GM13977 (cell line): ENCODE data around the gene PABPN1L.

Source experiments
- DNase-seq: peaks from one replicate; pipeline ENCODE4 v3.0.0; 2012; ENCODE audit warnings: low spot score
- in situ Hi-C: fragments of 300-500 bp; cut with MboI; formaldehyde crosslinking; loops from one replicate; pipeline ENCODE4 v1.12.0; 2022; ENCODE audit warnings: low sequenced_read_pairs, low pct_unique_long_range_greater_than_20kb, mixed read lengths, inconsistent platforms; ENCODE audit not compliant: unreplicated experiment
- TF ChIP-seq, protein P1 (sequence below): IDR thresholded peaks from 2 replicates; pipeline ENCODE4 v1.5.1; 2012; ENCODE audit warnings: mild to moderate bottlenecking, control low read depth; ENCODE audit not compliant: insufficient read depth; ENCODE audit errors: extremely low read depth, missing control alignments

Gene PABPN1L

GRCh38 chr16:88818575-88818874 is 47.9 kb downstream of the PABPN1L start:
- TF ChIP-seq, protein P1, sequence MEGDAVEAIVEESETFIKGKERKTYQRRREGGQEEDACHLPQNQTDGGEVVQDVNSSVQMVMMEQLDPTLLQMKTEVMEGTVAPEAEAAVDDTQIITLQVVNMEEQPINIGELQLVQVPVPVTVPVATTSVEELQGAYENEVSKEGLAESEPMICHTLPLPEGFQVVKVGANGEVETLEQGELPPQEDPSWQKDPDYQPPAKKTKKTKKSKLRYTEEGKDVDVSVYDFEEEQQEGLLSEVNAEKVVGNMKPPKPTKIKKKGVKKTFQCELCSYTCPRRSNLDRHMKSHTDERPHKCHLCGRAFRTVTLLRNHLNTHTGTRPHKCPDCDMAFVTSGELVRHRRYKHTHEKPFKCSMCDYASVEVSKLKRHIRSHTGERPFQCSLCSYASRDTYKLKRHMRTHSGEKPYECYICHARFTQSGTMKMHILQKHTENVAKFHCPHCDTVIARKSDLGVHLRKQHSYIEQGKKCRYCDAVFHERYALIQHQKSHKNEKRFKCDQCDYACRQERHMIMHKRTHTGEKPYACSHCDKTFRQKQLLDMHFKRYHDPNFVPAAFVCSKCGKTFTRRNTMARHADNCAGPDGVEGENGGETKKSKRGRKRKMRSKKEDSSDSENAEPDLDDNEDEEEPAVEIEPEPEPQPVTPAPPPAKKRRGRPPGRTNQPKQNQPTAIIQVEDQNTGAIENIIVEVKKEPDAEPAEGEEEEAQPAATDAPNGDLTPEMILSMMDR = no peak
- DNase-seq = no peak
- in situ Hi-C loops = no loop called here

- TF ChIP-seq, protein P1 = no peak
- in situ Hi-C loops = no loop called here
- DNase-seq = no peak
Observed at GRCh38 chr16:88817785-88818574, 48.5 kb downstream of the PABPN1L start.

DNA sequence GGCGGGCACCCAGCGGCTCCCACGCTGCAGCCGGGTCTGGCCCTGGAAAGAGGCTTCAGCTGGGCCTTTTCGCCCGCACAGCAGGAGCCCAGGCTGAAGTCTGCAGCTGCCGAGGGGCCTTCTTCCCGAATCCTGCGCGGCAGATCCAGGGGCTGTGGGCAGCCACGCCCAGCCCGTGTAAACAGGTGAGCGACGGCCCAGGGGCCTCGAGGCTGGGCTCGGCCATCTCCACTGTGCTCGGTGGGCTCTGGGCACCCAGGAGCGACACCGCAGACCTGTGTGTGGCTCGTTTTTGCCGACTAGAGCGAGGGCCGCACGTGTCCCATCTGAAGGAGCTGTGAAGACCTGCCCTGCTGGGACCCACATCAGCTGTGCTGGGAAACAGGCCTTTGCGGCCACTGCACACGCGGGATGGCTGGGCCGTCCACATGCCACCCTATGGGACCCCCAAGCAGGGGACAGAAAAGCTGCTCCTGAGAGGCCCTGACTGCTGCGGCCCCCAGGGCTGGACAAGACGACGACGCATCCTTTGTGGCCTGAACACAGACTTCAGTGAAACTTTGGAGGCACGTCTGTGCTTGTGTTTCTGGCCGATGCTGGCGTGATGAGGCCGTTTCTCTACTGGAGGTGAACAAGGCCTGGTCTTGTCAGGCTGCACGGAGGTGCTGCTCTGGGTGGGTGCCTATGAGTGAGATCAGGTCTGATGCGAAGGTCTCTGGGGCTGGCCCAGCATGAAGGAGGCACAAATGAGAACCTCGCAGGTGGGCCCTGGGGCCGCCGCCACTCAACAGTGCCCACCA is 49.5 kb downstream of the PABPN1L start:
- in situ Hi-C loops = no loop called here
- TF ChIP-seq, protein P1 = no peak
- no peak for DNase-seq

- TF ChIP-seq, protein P1 = peak; percentile 87
- in situ Hi-C loops = no loop called here
- peak; percentile 71 for DNase-seq
Observed at GRCh38 chr16:88815901-88816589, 50.4 kb downstream of the PABPN1L start.

- in situ Hi-C loops = no loop called here
Observed at GRCh38 chr16:88815227-88815626, 51.2 kb downstream of the PABPN1L start.

DNA sequence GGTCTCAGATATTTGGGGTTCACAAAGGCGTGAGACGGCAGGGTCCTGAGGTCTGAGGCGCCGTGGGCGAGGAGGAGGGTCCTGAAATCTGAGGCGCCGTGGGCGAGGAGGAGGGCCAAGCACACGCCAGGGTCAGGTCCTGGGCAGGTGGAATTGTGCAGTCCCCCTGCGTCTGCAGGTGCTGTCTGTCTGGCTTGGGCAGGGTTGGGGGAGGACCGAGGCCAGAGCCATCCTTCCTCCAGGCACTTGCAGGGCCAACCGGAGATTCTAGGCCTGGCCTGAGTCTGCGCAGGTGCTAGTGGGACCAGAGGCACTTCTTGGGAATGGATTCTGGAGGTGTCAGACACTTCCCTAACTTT is 52.3 kb downstream of the PABPN1L start:
- no peak for DNase-seq
- in situ Hi-C loops = no loop called here
- TF ChIP-seq, protein P1 = no peak

More at GRCh38 chr16:88815227-88815626, 51.2 kb downstream of the PABPN1L start:
- TF ChIP-seq, protein P1 = no peak
- no peak for DNase-seq
